HG03558 (cell line): ENCODE data around the gene EQTN.
"Not testable (repeated sequence)": the region's sequence is repeated elsewhere in the genome, so short reads cannot be mapped to it uniquely, and the experiment has no call there.

Experiments used
- ATAC-seq: cut with Tn5 transposase; IDR thresholded peaks from one replicate; pipeline ENCODE4 v1.9.1; 2021; ENCODE audit warnings: moderate number of reproducible peaks; ENCODE audit not compliant: unreplicated experiment; ENCODE audit errors: extremely low read depth

Gene EQTN

GRCh38 chr9:27303219-27303618 lies 6.3 kb upstream of the EQTN start:
- no peak for ATAC-seq

GRCh38 chr9:27293996-27294395 lies 3.0 kb downstream of the EQTN start:
- ATAC-seq: no peak

- ATAC-seq: no peak
These were observed 4.1 kb downstream of the EQTN start for GRCh38 chr9:27292659-27293405.

GRCh38 chr9:27291292-27291691 lies 5.7 kb downstream of the EQTN start:
- no peak for ATAC-seq

- no peak for ATAC-seq
These were observed 14.7 kb downstream of the EQTN start for GRCh38 chr9:27282269-27282668.

GRCh38 chr9:27280860-27281259 lies 16.1 kb downstream of the EQTN start:
- ATAC-seq: no peak

- no peak for ATAC-seq
These were observed 16.7 kb downstream of the EQTN start for GRCh38 chr9:27280249-27280648.

GRCh38 chr9:27279611-27280010 lies 17.3 kb downstream of the EQTN start:
- ATAC-seq: no peak

GRCh38 chr9:27278374-27278773 lies 18.6 kb downstream of the EQTN start:
- ATAC-seq: no peak

- ATAC-seq: no peak
These were observed 20.5 kb downstream of the EQTN start for GRCh38 chr9:27276193-27277030.

GRCh38 chr9:27273186-27273585 lies 23.8 kb downstream of the EQTN start:
- ATAC-seq: no peak

- no peak for ATAC-seq
These were observed 24.8 kb downstream of the EQTN start for GRCh38 chr9:27272103-27272502.

- no peak for ATAC-seq
These were observed 35.3 kb downstream of the EQTN start for GRCh38 chr9:27261517-27262211.

GRCh38 chr9:27260789-27261516 lies 36.0 kb downstream of the EQTN start:
- ATAC-seq: no peak

GRCh38 chr9:27258662-27259061 lies 38.3 kb downstream of the EQTN start:
- no peak for ATAC-seq

GRCh38 chr9:27248702-27249101 lies 48.2 kb downstream of the EQTN start:
- ATAC-seq: no peak

- ATAC-seq: no peak
These were observed 49.2 kb downstream of the EQTN start for GRCh38 chr9:27247756-27248155.

GRCh38 chr9:27239648-27240047 lies 57.3 kb downstream of the EQTN start:
- ATAC-seq: not testable (repeated sequence)
